ENCODE results near the gene ZXDA.

DNA sequence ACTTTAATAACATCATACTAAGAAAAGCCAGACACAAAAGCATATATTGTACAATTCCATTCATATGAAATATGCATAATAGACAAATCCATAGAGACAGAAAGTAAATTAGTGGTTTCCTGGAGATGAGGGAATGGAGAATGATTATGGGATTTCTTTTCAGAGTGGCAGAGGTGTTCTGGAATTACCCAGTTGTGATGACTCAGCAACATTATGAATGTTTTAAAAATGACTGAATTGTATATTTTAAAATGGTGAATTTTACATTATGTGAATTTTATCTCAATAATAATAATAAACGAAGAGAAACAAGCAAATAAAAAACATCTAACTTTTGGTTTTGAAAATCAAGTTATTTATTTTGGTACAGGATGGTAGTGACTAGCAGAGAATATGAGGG, 11.2 kb downstream of the ZXDA start:
- no peak for TF ChIP-seq EP300 (IDR thresholded peaks at IDR 0.05)
- no peak for TF ChIP-seq POLR2A (IDR thresholded peaks at IDR 0.05; ENCODE audit: low read length)
- no peak for TF ChIP-seq RARB (CRISPR knock-in tag; IDR thresholded peaks at IDR 0.05)
- TF ChIP-seq, protein P1, sequence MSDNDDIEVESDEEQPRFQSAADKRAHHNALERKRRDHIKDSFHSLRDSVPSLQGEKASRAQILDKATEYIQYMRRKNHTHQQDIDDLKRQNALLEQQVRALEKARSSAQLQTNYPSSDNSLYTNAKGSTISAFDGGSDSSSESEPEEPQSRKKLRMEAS (IDR thresholded peaks at IDR 0.05) = no peak
- TF ChIP-seq, protein P2, sequence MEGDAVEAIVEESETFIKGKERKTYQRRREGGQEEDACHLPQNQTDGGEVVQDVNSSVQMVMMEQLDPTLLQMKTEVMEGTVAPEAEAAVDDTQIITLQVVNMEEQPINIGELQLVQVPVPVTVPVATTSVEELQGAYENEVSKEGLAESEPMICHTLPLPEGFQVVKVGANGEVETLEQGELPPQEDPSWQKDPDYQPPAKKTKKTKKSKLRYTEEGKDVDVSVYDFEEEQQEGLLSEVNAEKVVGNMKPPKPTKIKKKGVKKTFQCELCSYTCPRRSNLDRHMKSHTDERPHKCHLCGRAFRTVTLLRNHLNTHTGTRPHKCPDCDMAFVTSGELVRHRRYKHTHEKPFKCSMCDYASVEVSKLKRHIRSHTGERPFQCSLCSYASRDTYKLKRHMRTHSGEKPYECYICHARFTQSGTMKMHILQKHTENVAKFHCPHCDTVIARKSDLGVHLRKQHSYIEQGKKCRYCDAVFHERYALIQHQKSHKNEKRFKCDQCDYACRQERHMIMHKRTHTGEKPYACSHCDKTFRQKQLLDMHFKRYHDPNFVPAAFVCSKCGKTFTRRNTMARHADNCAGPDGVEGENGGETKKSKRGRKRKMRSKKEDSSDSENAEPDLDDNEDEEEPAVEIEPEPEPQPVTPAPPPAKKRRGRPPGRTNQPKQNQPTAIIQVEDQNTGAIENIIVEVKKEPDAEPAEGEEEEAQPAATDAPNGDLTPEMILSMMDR (IDR thresholded peaks at IDR 0.05) = no peak
- no peak for TF ChIP-seq SMC3 (IDR thresholded peaks at IDR 0.05)
- TF ChIP-seq JUNB (IDR thresholded peaks at IDR 0.05) = no peak
- TF ChIP-seq ZC3H11A (IDR thresholded peaks at IDR 0.05) = no peak
- no peak for TF ChIP-seq NR3C1 (IDR thresholded peaks at IDR 0.05)
- peak; percentile 94 for TF ChIP-seq MAFK (IDR thresholded peaks at IDR 0.05; ENCODE audit: partially characterized antibody)
- TF ChIP-seq ZSCAN20 (CRISPR knock-in tag; IDR thresholded peaks at IDR 0.05) = no peak
- TF ChIP-seq, protein P3, sequence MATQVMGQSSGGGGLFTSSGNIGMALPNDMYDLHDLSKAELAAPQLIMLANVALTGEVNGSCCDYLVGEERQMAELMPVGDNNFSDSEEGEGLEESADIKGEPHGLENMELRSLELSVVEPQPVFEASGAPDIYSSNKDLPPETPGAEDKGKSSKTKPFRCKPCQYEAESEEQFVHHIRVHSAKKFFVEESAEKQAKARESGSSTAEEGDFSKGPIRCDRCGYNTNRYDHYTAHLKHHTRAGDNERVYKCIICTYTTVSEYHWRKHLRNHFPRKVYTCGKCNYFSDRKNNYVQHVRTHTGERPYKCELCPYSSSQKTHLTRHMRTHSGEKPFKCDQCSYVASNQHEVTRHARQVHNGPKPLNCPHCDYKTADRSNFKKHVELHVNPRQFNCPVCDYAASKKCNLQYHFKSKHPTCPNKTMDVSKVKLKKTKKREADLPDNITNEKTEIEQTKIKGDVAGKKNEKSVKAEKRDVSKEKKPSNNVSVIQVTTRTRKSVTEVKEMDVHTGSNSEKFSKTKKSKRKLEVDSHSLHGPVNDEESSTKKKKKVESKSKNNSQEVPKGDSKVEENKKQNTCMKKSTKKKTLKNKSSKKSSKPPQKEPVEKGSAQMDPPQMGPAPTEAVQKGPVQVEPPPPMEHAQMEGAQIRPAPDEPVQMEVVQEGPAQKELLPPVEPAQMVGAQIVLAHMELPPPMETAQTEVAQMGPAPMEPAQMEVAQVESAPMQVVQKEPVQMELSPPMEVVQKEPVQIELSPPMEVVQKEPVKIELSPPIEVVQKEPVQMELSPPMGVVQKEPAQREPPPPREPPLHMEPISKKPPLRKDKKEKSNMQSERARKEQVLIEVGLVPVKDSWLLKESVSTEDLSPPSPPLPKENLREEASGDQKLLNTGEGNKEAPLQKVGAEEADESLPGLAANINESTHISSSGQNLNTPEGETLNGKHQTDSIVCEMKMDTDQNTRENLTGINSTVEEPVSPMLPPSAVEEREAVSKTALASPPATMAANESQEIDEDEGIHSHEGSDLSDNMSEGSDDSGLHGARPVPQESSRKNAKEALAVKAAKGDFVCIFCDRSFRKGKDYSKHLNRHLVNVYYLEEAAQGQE (IDR thresholded peaks at IDR 0.05) = no peak
- TF ChIP-seq NPAS2 (CRISPR knock-in tag; IDR thresholded peaks at IDR 0.05; ENCODE audit: borderline replicate concordance) = no peak
